GM19035 (cell line): ENCODE results near the gene LDLRAD4.

Experiments
- ATAC-seq: cut with Tn5 transposase; IDR thresholded peaks from one replicate; pipeline ENCODE4 v1.9.1; 2021; ENCODE audit not compliant: unreplicated experiment

The LDLRAD4 gene

DNA sequence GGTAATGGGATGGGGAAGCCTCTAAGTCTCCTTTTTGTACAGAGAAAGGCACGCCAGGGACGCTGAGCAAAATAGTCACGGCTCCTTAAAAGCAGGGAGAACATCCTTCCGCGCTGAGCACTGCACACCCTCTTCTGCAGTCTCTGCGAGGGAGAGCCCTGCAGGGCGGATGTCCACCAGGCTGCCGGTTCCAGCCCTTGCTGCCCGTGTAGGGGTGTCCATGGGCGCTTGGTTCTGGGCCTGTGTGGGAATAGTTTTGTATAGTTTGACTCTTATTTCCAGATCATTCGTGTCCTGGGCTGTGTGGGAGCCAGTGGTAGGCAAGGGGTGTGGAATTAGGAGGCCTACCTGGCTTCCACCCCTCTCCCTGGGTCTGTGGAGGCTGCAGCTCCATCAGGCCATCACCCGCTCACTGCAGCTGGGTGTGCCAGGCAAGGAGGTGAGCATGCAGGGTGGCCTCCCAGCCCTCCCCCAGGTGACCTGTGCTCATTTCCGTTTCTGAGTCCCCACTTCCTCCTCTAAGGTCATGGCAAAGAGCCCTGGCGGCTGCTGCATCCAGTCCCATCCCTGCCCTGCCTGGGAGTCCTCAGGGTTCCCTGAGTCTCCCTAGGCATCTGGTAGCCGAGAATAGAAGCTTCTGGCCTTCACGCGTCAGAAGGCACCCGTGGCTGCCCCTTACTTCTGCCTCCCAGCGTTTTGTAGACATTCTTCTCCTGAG lies 202.6 kb downstream of the LDLRAD4 start:
- no peak for ATAC-seq

DNA sequence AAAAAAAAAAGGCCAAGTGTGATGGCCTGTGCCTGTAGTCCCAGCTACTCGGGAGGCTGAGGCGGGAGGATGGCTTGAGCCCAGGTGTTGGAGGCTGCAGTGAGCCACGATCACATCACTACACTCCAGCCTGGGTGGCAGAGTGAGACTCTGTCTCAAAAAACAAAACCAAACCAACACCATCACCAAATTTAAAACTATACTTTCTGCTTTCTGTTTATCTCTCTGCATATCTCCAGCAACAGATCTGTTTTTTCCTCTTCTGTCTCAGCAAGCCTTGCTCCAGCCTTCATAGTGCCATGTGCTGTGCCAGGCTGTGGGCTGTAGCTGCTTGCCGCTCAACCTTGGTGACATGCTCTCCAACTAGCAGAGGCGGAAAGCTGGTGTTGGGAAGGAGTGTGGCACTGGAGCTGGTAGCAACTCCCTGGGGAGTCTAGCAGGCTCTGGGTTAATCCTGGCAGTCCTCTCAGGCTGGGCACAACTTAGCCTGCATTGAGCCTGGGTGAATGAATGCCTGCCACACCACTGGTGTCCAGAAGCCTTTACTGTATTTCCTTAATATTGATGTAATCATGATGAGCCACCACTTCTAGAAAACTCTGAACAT lies 204.1 kb downstream of the LDLRAD4 start:
- no peak for ATAC-seq

DNA sequence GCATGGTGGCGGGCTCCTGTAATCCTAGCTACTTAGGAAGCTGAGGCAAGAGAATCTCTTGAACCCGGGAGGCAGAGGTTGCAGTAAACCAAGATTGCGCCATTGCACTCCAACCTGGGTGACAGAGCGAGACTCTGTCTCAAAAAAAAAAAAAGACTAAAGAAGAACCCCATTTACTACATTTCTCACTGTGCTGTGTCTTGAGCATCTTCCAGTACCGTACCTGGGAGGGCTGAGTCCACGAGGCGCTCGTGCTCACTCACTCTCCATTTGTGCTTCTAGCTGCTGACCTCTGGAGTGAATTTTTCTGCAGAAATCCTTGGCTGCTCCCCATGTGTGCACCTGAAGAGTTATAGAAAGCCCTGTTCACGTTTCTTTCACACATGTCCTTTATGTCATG lies 204.8 kb downstream of the LDLRAD4 start:
- no peak for ATAC-seq

DNA sequence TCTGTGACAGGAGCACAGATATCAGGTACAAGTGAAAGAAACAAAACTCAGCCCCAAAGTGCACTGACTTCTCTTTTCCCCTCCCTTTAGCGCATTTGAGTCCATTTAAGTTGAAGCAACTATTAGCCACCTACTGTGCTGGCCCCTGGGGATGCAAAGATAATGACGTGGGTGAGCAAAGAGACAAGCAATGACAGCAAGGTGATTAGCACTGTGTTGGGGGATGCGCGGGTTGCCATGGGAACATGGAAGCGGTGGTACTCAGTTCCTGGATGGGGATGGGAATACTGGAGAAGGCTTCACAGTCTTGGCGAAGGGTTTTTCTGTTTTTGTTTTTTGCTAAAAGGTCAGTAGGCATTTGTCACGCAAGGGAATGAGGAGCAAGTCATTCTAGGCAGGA lies 205.8 kb downstream of the LDLRAD4 start:
- ATAC-seq, result no peak

DNA sequence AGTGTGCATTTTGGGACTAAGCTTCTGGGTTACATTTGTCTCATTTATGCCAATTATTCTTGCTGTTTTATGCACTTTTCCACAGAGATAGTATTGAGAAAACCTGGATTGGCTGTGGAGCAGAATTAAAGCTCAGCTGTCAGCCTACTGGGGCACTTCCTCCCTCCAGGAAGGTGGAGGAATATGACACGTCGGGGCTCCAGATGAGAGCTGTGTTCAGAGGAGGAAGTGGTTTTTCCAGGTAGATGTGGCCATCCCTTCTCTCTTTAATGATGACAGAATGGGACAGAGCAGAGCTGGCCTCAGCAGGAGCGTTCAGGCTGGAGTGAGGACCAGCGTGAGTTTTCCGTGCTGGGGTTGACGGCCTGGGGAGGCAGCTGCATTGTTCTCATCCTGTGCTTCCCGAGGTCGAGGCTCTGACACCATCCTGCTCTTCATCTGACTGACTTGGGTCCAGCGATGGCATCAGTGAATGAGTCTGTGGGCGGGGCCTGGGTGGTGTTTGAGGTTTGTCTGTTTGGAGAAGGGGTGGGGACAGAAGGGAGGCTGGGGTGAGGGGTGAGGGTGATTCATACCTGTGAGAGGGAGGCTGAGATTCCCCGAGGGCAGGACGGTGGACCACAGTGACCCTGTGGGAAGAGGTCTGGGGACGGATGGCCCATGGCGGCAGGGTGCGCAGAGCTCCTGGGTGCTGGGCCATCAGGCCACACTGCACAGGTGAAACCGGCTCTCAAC lies 207.0 kb downstream of the LDLRAD4 start:
- ATAC-seq, result no peak

DNA sequence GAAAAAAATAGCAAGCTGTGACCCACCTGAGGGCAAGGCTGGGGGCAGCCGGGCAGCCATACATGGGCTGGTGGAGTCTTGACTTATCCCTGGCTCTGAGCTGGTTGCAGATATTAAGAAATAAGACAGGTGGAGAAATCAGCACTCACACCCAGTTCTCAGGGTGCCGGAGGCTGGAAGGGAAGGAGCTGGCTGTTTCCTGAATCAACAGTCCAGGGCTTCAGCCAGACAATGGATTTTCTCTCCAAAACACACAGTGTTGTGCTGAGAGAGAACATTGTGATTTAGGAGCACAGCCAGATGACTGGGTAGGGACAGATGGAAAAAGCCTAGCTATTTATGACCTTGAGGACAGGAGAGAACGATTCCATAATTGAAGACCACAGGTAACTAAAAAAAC lies 208.8 kb downstream of the LDLRAD4 start:
- no peak for ATAC-seq

DNA sequence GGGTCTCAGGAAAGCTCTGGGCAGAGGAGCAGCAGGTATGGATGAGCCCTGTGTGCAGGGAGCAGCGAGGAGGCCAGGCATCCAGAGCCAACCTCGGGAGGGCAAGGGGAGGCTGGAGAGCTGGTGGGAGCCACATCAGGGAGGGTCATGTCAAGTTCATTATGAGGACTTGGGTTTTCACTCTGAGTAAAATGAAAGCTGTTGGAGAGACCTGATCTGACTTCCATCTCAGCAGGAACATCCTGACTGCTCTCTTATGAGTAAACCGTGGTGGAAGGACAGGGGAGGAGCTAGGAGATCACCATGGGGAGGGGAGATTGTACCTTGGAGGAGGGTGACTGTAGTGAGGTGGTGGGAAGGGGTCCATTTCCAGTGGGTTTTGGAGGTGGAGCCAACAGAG lies 209.8 kb downstream of the LDLRAD4 start:
- ATAC-seq, result no peak

DNA sequence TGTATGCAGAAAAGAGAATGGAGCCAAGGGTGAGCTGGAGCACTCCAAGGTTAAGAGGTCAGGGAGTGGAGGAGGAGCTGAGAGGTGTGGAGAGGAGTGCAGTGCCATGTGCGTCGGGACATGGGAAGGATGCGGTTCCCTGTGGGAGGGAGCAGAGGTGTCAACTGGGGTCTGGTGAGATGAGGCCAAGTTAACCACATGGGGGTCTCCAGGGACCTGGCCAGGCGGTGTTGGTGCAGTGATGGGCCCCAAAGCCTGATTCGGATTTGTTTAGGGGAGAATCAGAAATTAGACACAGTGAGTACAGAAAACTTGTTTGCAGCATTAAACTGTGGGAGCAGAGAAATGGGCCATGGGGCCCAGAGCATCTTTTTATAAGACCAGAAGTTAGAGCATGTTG lies 210.5 kb downstream of the LDLRAD4 start:
- ATAC-seq, result no peak

DNA sequence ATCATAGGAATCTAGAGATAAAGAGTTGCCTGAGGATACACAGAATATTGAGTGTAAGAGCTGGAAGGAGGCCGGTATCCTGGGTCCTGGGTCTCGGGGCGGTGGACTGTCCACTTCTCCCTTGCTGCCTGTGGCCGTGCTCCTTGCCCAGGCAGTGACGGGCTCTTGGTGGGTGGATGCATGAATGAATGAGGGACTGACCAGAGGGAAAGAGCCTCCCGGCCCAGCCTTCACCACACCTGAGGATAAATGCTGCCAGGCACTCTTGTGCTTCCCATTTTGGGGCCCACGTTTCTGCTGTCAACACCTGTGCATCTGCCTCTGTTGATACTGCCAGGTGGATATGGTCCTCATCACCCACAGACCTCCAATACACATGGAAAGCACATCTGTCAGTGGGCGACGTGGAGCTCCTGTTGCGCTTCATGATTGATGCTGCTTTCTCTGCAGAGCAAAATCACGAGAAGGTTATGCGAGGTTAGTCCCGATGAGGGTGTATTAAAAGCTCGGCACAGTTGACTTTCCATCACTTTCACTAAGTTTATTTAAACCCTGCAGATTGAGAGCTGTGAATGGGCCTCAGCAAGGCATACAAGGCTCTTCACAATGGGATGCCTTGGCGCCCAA lies 211.4 kb downstream of the LDLRAD4 start:
- no peak for ATAC-seq

DNA sequence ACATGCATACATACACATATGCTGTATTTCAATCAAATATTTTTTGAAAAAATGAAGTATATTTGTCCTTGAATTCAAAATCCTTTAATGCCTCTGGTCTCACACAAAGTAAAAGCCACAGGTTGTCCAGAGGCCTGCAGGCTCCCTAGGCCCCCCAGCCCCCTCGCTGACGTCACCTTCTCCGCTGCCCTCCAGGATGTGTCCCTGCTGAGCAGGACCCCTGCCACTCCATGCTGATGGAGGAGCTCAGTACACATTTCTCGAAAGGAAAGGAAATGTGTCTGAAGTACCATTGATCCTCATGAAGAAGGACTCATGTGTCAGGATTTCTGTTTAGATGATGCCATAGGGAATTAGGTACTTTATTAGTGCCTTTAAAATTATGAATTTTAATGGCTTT lies 212.1 kb downstream of the LDLRAD4 start:
- no peak for ATAC-seq

DNA sequence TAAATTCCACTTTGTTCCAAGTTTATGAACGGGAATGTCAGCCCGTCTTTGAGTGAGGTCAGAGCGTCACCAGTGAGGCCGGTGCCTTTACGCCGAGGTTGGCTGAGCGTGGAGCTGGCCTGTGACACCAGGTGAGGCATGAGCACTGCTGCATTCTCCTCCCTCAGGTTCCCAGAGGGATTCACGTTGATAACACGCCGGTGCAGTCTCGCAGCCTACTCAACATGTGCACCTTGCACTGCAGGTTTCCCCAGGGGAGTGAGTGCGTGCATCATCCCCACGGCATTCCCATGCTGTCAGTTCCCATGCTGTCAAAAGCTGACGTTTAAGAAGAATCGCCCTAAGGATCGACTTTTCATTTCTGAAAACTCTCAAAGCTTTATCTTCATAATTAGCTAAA lies 213.3 kb downstream of the LDLRAD4 start:
- no peak for ATAC-seq

DNA sequence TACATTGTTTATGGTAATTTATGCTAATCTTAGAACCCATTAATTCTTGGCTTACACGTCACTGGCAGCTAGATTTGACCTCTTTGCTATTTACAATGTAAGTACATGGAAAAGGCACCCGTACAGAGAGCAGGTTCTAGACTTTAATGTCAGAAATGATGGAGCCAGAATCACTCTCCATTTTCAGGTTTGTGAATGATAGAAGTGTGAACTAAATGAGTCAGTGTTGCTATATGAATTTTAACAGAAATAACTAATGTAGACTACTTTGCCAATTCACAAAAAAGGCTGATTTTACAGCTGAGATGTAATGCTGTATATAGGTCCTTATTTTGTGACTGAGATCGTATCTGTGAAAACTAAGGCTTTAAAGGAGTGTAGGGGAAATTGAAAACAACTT lies 214.6 kb downstream of the LDLRAD4 start:
- no peak for ATAC-seq

DNA sequence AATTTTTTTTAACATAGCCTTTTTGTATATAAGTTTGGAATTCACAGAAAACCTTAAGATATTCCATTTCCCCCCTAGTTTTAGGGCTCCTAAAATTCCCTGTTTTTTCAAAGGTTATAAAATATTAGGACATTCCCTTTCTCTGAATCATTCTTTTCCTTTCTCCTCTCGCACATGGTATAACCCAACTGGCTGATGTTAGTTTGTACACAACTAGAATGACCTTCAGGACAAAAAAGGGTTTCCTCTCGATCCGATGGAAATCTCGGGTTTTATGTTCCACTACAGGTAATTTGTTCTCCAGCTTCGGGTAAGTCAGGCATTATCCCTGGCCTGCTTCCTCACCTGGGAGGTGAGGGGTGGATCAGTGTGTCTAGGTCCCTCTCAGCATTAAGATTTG lies 215.1 kb downstream of the LDLRAD4 start:
- ATAC-seq, result no peak

DNA sequence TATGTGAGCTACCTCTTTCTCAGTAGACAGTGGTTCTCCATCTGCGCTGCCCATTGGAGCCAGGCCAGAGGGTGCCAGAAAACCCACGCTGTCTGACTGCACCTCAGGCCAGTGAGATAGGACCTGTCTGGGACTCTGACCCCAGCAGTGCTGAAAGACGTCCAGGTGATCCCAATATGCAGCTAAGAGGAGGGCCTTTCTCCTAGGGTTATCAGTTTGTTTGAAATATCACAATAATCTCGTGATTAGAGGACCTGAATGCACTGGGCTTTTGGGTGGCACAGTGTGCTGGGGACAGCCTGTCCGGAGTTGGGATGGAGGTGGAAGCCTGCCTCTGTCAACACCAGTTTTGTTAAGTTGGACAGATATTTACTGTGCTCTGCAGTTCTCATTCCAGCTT lies 216.3 kb downstream of the LDLRAD4 start:
- no peak for ATAC-seq

DNA sequence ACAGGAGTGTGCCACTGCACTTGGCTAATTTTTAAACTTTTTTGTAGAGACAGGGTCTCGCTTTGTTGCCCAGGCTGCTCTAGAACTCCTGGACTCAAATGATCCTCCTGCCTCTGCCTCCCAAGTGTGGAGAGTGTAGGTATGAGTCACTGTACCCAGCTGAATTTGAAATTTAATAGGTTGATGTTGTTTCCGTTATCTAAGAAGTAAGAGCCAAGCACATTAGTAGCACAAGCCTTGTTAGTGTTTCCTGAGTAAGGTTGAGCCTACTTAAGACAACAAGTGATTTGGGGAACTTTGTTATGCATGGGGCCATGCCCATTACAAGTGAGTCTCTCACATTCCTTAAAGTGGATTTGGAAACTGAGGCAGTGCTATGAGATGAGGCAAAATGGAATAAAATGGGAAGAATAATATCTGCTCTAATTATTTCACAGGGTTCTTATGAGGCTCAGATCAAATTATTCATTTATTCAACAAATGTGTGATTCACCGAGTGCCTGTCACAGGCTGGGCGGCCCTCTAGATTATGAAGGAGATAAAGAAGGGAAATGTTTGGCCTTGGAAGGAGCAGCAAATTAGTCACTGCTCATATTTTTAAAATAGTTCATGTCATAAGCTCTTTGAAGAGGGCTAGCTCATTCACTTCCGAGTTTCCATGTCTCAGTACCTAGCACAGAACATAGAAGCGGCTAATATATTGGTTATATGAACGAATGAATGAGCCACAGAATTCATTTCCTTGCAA lies 217.2 kb downstream of the LDLRAD4 start:
- no peak for ATAC-seq

DNA sequence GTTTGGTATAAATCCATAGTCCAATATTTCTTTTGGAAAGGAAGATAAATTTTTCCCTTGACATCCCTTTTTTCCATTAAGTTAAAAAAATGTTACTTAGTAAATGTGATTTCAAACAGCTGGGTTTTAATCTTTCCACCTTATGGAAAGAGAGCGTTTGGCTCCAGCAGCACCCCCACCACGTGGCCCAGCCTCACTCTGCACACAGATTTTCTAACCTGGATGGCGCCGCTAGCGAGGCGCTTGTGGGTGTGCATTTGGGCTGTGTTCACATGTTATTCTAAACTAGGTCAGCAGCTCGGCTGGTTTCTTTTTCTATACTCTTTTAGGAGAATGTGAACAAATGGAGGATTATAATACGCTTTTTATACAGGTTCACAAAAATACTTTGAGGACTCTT lies 218.0 kb downstream of the LDLRAD4 start:
- no peak for ATAC-seq

DNA sequence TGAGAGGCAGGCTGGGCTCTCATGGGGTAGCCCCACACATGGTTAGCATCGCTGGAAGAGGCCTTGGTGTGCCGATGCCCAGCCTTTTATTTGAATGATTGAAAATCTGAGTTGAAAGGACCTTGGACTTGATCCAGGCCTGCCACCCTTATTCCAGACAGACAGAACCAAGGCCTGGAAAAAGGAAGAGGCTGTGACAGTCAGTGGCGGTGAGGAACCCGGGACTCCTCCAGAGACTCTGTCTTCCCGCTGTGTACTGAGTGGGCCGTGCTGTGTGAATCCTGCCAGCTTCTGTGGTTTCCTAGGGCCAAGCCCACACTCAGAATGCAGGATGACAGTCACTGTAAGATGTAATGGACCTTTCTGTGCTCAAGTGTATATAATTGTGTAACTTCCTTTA lies 218.5 kb downstream of the LDLRAD4 start:
- ATAC-seq, result no peak

DNA sequence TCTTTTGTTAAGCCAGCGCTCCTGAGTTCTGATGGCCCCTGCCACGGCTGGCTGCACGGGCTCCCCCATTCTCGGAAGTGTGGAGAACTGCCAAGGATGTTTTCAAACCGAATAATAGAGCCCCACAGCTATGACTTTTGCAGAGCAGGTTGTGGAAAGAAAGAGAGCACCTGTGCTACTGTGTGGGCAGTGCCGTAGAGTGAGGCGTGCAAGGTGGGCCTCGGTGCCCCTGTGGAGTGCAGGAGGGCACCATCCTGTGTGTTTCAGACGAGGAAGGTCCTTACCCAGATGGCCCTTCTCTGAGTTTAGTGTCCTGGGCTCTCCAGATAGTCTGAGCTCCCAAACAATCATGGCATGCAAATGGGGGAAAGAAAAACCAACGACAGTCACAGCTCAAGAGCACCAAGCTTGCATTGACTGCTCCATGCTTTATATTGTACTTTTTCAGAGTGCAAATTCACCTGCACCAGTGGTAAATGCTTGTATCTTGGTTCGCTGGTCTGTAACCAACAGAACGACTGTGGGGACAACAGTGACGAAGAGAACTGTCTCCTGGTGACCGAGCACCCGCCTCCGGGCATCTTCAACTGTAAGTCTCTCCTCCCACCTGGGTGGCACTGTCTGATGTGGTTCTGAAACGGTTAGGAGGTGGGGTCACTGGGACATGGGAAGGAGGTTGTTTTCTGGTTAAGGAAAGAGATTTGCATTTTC lies 219.4 kb downstream of the LDLRAD4 start:
- no peak for ATAC-seq

DNA sequence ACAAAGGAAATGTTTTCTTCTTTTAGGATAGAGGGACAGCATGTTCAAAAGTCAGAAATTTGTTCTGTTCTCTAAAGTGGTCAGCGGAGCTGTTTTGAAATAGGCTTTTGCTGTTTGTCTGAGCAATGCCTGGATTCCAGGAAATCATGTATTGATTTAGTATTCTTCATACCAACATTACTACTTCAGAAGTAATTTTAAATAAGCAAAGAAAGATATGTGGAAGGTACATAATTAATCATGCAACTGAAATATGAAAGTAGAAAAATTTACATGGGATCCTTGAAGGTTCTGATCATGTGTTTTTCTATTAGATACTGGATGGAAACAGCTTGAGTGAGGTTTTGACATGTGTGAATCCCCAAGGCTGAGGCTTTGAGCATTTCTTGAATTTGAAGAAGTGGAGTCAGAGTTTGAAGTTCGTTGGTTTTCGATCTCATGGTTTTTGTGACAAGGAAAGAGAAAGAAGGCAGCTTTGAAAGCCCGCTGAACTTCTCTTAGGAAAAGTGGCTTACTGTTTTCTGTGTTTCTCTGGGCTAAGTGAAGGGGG lies 220.0 kb downstream of the LDLRAD4 start:
- ATAC-seq, result no peak

DNA sequence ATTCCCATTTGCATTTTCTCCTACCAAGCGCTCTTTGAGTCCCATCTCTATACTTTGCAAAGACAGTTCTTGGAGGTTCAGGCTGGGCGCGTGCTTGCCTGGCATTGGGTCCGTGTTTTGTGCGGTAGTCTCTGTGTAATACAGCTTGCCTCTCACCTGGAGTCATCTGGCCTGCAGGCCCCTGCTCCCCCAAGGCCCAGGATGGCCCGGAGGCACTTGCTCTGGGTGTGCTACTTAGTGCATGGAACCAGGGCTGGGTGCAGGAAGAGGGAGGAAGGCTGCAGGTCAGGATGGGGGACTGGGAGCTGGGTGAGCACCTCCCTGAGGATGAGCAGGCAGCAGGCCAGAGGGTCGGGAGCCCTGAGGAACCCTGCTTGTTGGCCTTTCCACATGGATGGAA lies 220.9 kb downstream of the LDLRAD4 start:
- ATAC-seq, result no peak
